Measurements from ENCODE around the gene TWIST2. TPM values are rescaled to one million over a fixed set of nuclear protein-coding genes. Genes with fewer than 3 reads are reported as not detected.

The TWIST2 gene
- total and polyA plus RNA-seq, 10 of the 15 experiments (the other 5 are each of a cell fraction or from before 2014, with no cell fraction given) = not detected

- no peak for TF ChIP-seq USF1 (IDR thresholded peaks at IDR 0.05; ENCODE audit: borderline replicate concordance, extremely low read length, insufficient read depth, low read depth, low read length)
- no peak for TF ChIP-seq MEF2A (IDR thresholded peaks at IDR 0.05; ENCODE audit: insufficient read depth, low read depth, low read length)
- TF ChIP-seq ATF2 (IDR thresholded peaks at IDR 0.05; ENCODE audit: low read length) = no peak
- TF ChIP-seq LARP7 (IDR thresholded peaks at IDR 0.05) = no peak
- no peak for TF ChIP-seq STAT3 (IDR thresholded peaks at IDR 0.05; ENCODE audit: low read depth, low read length)
- no peak for TF ChIP-seq SRF (IDR thresholded peaks at IDR 0.05; ENCODE audit: low read depth in 2 of 2, low read length in 2 of 2)
- TF ChIP-seq SIN3A (IDR thresholded peaks at IDR 0.05; ENCODE audit: low read depth, low read length) = no peak
- TF ChIP-seq CHD4 (IDR thresholded peaks at IDR 0.05) = no peak
- TF ChIP-seq ZBTB40 (IDR thresholded peaks at IDR 0.05; ENCODE audit: borderline replicate concordance) = no peak
- no peak for TF ChIP-seq TBL1XR1 (IDR thresholded peaks at IDR 0.05; ENCODE audit: low read depth, low read length)
- TF ChIP-seq E2F4 (IDR thresholded peaks at IDR 0.05; ENCODE audit: low read depth, low read length) = no peak
- no peak for TF ChIP-seq ZBTB33 (IDR thresholded peaks at IDR 0.05)
- TF ChIP-seq TCF7 (IDR thresholded peaks at IDR 0.05; ENCODE audit: borderline replicate concordance) = no peak
- Histone ChIP-seq H2AFZ (ENCODE audit: control insufficient read depth, low read depth, low read length) (no peak overlapping the region), H3K9ac (ENCODE audit: control insufficient read depth, insufficient read depth, low read length) (no peak overlapping the region), H3K27ac (ENCODE audit: control insufficient read depth, insufficient read depth) (no peak overlapping the region), H3K79me2 (ENCODE audit: control insufficient read depth, insufficient read depth, low read length) (no peaks in the 10 kb centered on the region), H3K36me3 (ENCODE audit: control insufficient read depth in 2 of 2, insufficient read depth in 2 of 2, low read length in 1 of 2) (no peaks in the 10 kb centered on the region), H3K4me2 (ENCODE audit: control insufficient read depth, insufficient read depth) (no peak overlapping the region), H3K27me3 (replicated peaks in 1 of 2; ENCODE audit: control insufficient read depth in 2 of 2, insufficient read depth in 2 of 2, low read length in 1 of 2) (no peaks in the 10 kb centered on the region), H3K4me3 (no peak overlapping the region), H4K20me1 (ENCODE audit: control insufficient read depth, insufficient read depth) (no peaks in the 10 kb centered on the region), H3K4me1 (ENCODE audit: control insufficient read depth, insufficient read depth, low read length) (no peaks in the 10 kb centered on the region), H3K9me3 (replicated peaks; ENCODE audit: control insufficient read depth, insufficient read depth, low read length) (no peaks in the 10 kb centered on the region)
- ChIA-PET SMC1A (ENCODE audit: uncharacterized antibody, unreplicated experiment) (no interaction called here), CTCF (no interaction called here), RAD21 (ENCODE audit: unreplicated experiment) (no interaction called here), POLR2A (no interaction called here)
- no TSS peak for BruUV-seq (replicated peaks)
- ATAC-seq (no peak), DNase-seq (ENCODE audit: low read depth, low spot score) (no peak), FAIRE-seq (no peak)
- 52% methylated on average over 9 of the region's 10 CpGs for WGBS (ENCODE audit: insufficient coverage, insufficient replicate concordance, low lambda C conversion rate, missing lambda C conversion rate)
- in situ Hi-C loops (cut with MboI) (no loop called here), intact Hi-C loops (cut with micrococcal nuclease; ENCODE audit: unreplicated experiment) (no loop called here)
These were observed 14.0 kb downstream of the TWIST2 start for GRCh38 chr2:238861766-238862315.
